Lower leg skin (tissue), 3 donors: ENCODE results near the gene CHI3L2.

ENCODE experiments used
- POLR2A ChIP-seq, 2 donors: fragments of 450-650 bp; IDR thresholded peaks; one replicate each; pipeline ENCODE4 v1.6.1; 2016 to 2017; ENCODE audit warnings: antibody characterized with exemption in 2 of 2, mild to moderate bottlenecking in 1 of 2, moderate library complexity in 1 of 2
- TF ChIP-seq, protein P1 (sequence below), 3 donors: fragments of 450-650 bp; IDR thresholded peaks; one replicate each; pipeline ENCODE4 v1.5.1; 2016; ENCODE audit warnings: antibody characterized with exemption in 3 of 3, mild to moderate bottlenecking in 3 of 3, moderate library complexity in 2 of 3

DNA sequence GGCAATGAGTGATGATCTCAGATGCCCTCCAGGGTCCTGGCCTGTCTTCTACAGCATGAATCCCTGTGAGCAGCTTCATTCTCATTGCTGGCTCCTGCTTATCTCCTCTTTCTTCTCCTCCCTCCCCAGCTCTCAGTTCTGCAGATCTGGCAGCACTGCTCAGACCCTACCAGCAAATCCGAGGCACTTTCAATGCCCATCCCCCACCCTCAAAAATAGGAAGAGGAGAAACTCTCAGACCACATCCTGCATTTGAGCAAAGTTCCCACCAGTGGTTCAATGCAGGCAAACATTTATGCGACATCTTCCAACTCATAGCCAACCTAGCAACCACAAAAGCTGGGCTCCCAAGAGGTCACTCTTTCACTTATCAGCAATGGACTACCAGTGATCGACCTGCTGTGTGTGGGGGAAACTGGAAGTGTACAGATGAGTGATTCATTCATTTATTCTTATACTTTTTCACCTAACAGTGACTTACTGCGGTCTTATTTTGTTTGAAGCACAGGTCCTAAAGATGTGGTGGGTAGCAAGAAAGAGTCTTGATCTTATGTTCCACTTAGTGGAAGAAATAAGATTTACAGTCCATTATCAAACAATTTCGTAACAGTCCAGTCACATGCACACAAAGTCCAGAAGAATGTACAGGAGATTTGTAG, 5.8 kb upstream of the CHI3L2 start:
- TF ChIP-seq, protein P1, sequence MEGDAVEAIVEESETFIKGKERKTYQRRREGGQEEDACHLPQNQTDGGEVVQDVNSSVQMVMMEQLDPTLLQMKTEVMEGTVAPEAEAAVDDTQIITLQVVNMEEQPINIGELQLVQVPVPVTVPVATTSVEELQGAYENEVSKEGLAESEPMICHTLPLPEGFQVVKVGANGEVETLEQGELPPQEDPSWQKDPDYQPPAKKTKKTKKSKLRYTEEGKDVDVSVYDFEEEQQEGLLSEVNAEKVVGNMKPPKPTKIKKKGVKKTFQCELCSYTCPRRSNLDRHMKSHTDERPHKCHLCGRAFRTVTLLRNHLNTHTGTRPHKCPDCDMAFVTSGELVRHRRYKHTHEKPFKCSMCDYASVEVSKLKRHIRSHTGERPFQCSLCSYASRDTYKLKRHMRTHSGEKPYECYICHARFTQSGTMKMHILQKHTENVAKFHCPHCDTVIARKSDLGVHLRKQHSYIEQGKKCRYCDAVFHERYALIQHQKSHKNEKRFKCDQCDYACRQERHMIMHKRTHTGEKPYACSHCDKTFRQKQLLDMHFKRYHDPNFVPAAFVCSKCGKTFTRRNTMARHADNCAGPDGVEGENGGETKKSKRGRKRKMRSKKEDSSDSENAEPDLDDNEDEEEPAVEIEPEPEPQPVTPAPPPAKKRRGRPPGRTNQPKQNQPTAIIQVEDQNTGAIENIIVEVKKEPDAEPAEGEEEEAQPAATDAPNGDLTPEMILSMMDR (IDR thresholded peaks at IDR 0.05): no peak
- no peak for TF ChIP-seq POLR2A (IDR thresholded peaks at IDR 0.05)
